Caco-2 (cell line): ENCODE results near the gene SHKBP1. TPM values are rescaled to one million over a fixed set of nuclear protein-coding genes. Genes with fewer than 3 reads are reported as not detected.
"Not testable (repeated sequence)": the region's sequence is repeated elsewhere in the genome, so short reads cannot be mapped to it uniquely, and the experiment has no call there.

Source experiments
- BruUV-seq: library from RNA; stranded (reverse); fragments of 400-500 nt; replicated peaks from 2 replicates; lab custom pipeline; 2021; lab: Mats Ljungman, UMichigan
- CTCF ChIA-PET: fragments of 300-600 bp; sonication (Branson Sonifier 250); formaldehyde crosslinking; loops from one replicate; lab custom pipeline; 2022; ENCODE audit warnings: antibody characterized with exemption; lab: Charles Lee
- POLR2A ChIA-PET: fragments of 300-600 bp; sonication (Branson Sonifier 250); formaldehyde crosslinking; loops from one replicate; lab custom pipeline; 2022; ENCODE audit warnings: antibody characterized with exemption; lab: Charles Lee
- DNase-seq, 2 experiments: peaks; one replicate each; pipeline versions ENCODE4 v3.0.0 to v3.0.0-alpha.2; 2020 to 2022
- H3K27me3 ChIP-seq: replicated peaks from 2 replicates; pipeline ENCODE4 v1.6.0; 2011; ENCODE audit warnings: low read length; ENCODE audit not compliant: control insufficient read depth, insufficient read depth
- H3K36me3 ChIP-seq: 2 replicates; pipeline ENCODE4 v1.5.1; 2011; ENCODE audit warnings: low read length; ENCODE audit not compliant: control insufficient read depth, insufficient read depth
- H3K4me1 ChIP-seq: fragments of 250-450 bp; sonication (Bioruptor Pico); 2 replicates; pipeline ENCODE4 v1.5.1; 2020; ENCODE audit warnings: mild to moderate bottlenecking
- H3K4me3 ChIP-seq: 2 replicates; pipeline ENCODE4 v1.5.1; 2011; ENCODE audit warnings: low read depth, mild to moderate bottlenecking, control low read depth, low read length
- H3K9me3 ChIP-seq: fragments of 250-450 bp; sonication (Bioruptor Pico); 2 replicates; pipeline ENCODE4 v1.5.1; 2020; ENCODE audit warnings: mild to moderate bottlenecking, moderate library complexity
- H3K27ac Mint-ChIP-seq: one replicate; pipeline ENCODE4 v1.8.0; 2022; ENCODE audit warnings: mixed read lengths; ENCODE audit not compliant: unreplicated experiment
- H3K27me3 Mint-ChIP-seq: one replicate; pipeline ENCODE4 v1.8.0; 2022; ENCODE audit warnings: mixed read lengths; ENCODE audit not compliant: insufficient read depth, unreplicated experiment
- H3K36me3 Mint-ChIP-seq: one replicate; pipeline ENCODE4 v1.8.0; 2022; ENCODE audit warnings: mild to moderate bottlenecking, mixed read lengths; ENCODE audit not compliant: insufficient read depth, unreplicated experiment
- H3K4me1 Mint-ChIP-seq: one replicate; pipeline ENCODE4 v1.8.0; 2022; ENCODE audit warnings: low read depth, mixed read lengths; ENCODE audit not compliant: unreplicated experiment
- H3K4me3 Mint-ChIP-seq: one replicate; pipeline ENCODE4 v1.8.0; 2022; ENCODE audit warnings: mild to moderate bottlenecking, moderate library complexity, mixed read lengths; ENCODE audit not compliant: unreplicated experiment
- H3K9me3 Mint-ChIP-seq: one replicate; pipeline ENCODE4 v1.8.0; 2022; ENCODE audit warnings: mixed read lengths; ENCODE audit not compliant: unreplicated experiment
- intact Hi-C: fragments of 100-400 bp; cut with micrococcal nuclease; formaldehyde crosslinking; loops from one replicate; pipeline ENCODE4 v1.10.0; 2022; ENCODE audit not compliant: unreplicated experiment
- total RNA-seq: library from RNA; stranded (reverse); gene quantifications from 2 replicates; pipeline ENCODE4 v1.2.3, GENCODE V29; 2022
- TF ChIP-seq, protein P1 (sequence below), 2 experiments: fragments of 200-600 bp in 1 of 2; IDR thresholded peaks; 1 replicate in 1 of 2; 2 replicates in 1 of 2; pipeline versions ENCODE4 v1.5.1 to v1.8.0; 2011 to 2022; ENCODE audit warnings: antibody characterized with exemption in 1 of 2, control low read depth in 1 of 2, inconsistent platforms in 1 of 2, low read depth in 1 of 2, low read length in 1 of 2, mild to moderate bottlenecking in 1 of 2, moderate library complexity in 1 of 2; ENCODE audit not compliant: insufficient read depth in 1 of 2, severe bottlenecking in 1 of 2, unreplicated experiment in 1 of 2

Gene SHKBP1
- total RNA-seq, 1 experiment from 2014 or later: 82.6 TPM

DNA sequence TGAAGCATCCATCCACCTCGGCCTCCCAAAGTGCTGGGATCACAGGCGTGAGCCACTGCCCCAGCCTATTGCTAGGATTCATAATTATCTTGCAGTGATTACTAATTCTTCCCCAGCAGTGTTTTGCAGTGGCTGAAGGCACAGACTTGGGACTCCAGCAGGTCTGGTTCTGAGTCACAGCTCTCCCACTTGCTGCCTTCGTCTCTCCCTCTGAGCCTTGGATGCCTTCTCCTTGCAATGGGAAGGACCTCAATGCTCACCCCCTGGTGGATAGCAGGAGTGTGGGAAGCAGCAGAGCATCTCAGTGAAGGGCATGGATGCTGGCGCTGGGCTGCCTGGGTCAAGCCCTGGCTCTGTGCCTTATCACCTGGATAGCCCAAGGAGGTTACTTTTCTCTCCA is 37.6 kb upstream of the SHKBP1 start:
- BruUV-seq: no TSS peak
- Mint-ChIP-seq H3K27ac (no peak overlapping the region), H3K36me3 (no peaks in the 10 kb centered on the region), H3K4me1 (no peaks in the 10 kb centered on the region), H3K4me3 (no peak overlapping the region), H3K27me3 (peaks cover 2% of the 10 kb centered on the region), H3K9me3 (no peaks in the 10 kb centered on the region)
- ChIA-PET POLR2A (no interaction called here), CTCF (interaction anchor here (1.6 kb wide), 1 partner anchor 16 kb away, joined by 6 read pairs; no protein-coding TSS in a partner anchor)
- H3K4me1 ChIP-seq: no peaks in the 10 kb centered on the region
- TF ChIP-seq, protein P1, sequence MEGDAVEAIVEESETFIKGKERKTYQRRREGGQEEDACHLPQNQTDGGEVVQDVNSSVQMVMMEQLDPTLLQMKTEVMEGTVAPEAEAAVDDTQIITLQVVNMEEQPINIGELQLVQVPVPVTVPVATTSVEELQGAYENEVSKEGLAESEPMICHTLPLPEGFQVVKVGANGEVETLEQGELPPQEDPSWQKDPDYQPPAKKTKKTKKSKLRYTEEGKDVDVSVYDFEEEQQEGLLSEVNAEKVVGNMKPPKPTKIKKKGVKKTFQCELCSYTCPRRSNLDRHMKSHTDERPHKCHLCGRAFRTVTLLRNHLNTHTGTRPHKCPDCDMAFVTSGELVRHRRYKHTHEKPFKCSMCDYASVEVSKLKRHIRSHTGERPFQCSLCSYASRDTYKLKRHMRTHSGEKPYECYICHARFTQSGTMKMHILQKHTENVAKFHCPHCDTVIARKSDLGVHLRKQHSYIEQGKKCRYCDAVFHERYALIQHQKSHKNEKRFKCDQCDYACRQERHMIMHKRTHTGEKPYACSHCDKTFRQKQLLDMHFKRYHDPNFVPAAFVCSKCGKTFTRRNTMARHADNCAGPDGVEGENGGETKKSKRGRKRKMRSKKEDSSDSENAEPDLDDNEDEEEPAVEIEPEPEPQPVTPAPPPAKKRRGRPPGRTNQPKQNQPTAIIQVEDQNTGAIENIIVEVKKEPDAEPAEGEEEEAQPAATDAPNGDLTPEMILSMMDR (IDR thresholded peaks at IDR 0.05; ENCODE audit: insufficient read depth in 1 of 2, low read depth in 1 of 2, low read length in 1 of 2, severe bottlenecking in 1 of 2, unreplicated experiment in 1 of 2): peak in 1 of 2 experiments; percentile 16
- no peaks in the 10 kb centered on the region for H3K36me3 ChIP-seq
- H3K9me3 ChIP-seq: no peaks in the 10 kb centered on the region
- intact Hi-C loops: loop anchor here (10.0 kb wide), 1 partner anchor 234 kb away; no protein-coding TSS in a partner anchor
- peak in 1 of 2 experiments; percentile 30 for DNase-seq
- H3K27me3 ChIP-seq: no peaks in the 10 kb centered on the region
- H3K4me3 ChIP-seq: no peak overlapping the region

DNA sequence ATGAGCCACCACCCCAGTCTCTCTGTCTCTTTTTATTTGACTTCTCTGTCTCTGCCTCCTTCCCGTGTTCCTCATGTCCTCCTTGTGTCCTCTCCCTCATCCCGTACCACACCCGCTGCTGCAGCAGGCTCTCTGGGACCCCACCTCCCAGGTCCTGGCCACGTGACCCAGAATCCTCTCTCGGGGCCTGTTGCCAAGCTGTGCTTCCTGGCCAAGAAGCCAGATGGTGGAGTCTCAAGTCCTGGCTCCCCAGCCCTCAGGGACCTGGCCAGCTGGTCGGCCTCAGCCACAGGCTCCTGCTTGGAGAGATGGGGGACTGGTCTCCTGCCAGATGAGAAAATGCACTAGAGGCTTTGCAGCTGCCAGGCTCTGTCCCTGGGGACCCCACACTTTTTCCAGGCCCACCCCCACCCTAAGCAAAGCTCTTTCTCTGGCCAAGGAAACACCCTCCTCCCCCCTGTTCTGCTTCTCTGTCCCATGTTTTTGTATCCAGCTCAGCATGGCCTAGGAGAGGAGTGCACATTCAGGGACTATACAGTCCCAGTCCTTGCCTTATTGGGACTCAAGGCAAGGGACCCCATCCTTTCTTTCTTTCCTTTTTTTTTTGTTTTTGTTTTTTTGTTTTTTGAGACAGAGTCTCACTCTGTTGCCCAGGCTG is 34.3 kb upstream of the SHKBP1 start:
- no peaks in the 10 kb centered on the region for H3K9me3 Mint-ChIP-seq
- H3K4me1 Mint-ChIP-seq: no peaks in the 10 kb centered on the region
- Histone ChIP-seq H3K9me3 (peaks cover 6% of the 10 kb centered on the region; the same call in 1 of the 2 replicates), H3K4me3 (no peak overlapping the region), H3K36me3 (no peaks in the 10 kb centered on the region), H3K4me1 (no peaks in the 10 kb centered on the region), H3K27me3 (no peaks in the 10 kb centered on the region)
- ChIA-PET CTCF (interaction anchor here (0.6 to 2.0 kb wide), 4 partner anchors 9 to 237 kb away, joined by 3 to 11 read pairs (median 5); no protein-coding TSS in a partner anchor), POLR2A (no interaction called here)
- no TSS peak for BruUV-seq
- intact Hi-C loops: no loop called here
- H3K36me3 Mint-ChIP-seq: no peaks in the 10 kb centered on the region
- H3K27ac Mint-ChIP-seq: no peak overlapping the region
- TF ChIP-seq, protein P1 (IDR thresholded peaks at IDR 0.05; ENCODE audit: insufficient read depth in 1 of 2, low read depth in 1 of 2, low read length in 1 of 2, severe bottlenecking in 1 of 2, unreplicated experiment in 1 of 2): no peak
- peaks cover 2% of the 10 kb centered on the region for H3K27me3 Mint-ChIP-seq
- DNase-seq: no peak
- no peak overlapping the region for H3K4me3 Mint-ChIP-seq

DNA sequence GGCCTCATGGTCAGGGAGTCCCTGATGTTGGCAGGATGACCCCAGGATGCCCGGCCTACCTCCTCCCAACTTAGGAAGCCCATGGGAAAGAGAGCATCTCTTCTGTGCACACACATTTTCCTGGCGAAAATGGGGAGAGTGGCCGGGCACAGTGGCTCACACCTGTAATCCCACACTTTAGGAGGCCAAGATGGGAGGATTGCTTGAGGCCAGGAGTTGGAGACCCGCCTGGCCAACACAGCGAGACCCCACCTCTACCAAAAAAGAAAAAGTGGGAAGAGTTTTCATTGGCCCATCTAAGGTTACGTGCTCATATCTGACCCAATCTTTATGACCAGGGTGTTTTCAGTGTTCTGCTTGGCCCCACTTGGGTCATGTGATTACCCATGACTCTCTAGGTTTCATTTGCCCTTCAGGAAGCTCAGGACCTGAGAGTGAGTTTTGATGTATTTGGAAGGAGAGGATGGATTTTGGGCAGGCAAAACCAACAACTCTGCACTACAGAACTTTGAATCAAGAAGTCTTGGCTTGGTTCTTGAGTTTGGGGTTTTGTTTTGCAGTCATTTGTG is 33.6 kb upstream of the SHKBP1 start:
- POLR2A ChIA-PET: no interaction called here
- Mint-ChIP-seq H3K9me3 (no peaks in the 10 kb centered on the region), H3K27ac (no peak overlapping the region), H3K36me3 (no peaks in the 10 kb centered on the region), H3K4me3 (no peak overlapping the region), H3K4me1 (no peaks in the 10 kb centered on the region), H3K27me3 (peaks cover 2% of the 10 kb centered on the region)
- DNase-seq: no peak
- intact Hi-C loops: no loop called here
- no peaks in the 10 kb centered on the region for H3K4me1 ChIP-seq
- no peaks in the 10 kb centered on the region for H3K27me3 ChIP-seq
- no peaks in the 10 kb centered on the region for H3K36me3 ChIP-seq
- no peak overlapping the region for H3K4me3 ChIP-seq
- peaks cover 6% of the 10 kb centered on the region; the same call in 1 of the 2 replicates for H3K9me3 ChIP-seq
- CTCF ChIA-PET: interaction anchor here (0.5 to 0.6 kb wide), 2 partner anchors 12 to 16 kb away, joined by 3 to 6 read pairs; no protein-coding TSS in a partner anchor
- BruUV-seq: no TSS peak
- TF ChIP-seq, protein P1 (IDR thresholded peaks at IDR 0.05; ENCODE audit: insufficient read depth in 1 of 2, low read depth in 1 of 2, low read length in 1 of 2, severe bottlenecking in 1 of 2, unreplicated experiment in 1 of 2): no peak

DNA sequence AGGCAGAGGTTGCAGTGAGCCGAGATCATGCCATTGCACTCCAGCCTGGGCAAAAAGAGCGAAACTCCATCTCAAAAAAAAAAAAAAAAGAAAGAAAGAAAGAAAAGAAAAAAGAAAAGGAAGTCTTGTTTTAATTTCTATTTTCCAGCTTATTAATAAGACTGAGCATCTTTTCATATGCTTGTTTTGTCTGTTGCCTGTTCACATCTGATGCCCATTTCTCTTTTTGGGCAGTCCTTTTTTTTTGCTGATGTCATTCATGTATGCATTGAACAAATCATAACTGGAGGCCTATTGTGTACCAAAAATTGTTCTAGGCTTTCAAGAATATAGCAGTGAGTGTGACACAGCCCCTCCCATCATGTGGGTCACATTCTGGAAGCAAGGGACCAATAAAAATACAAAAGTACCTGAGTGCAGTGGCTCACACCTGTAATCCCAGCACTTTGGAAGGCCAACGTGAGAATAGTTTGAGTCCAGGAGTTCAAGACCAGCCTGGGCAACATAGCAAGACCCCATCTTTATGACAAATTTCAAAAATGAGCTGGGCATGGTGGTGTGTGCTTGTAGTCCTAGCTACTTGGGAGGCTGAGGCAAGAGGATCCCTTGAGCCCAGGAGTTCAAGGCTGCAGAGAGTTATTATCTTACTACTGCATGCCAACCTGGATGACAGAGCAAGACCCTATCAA is 30.4 kb upstream of the SHKBP1 start:
- H3K27me3 ChIP-seq, H3K4me3 ChIP-seq, H3K9me3 Mint-ChIP-seq, H3K27me3 Mint-ChIP-seq, H3K36me3 ChIP-seq, POLR2A ChIA-PET, H3K4me1 ChIP-seq, BruUV-seq, H3K4me1 Mint-ChIP-seq, intact Hi-C loops, H3K36me3 Mint-ChIP-seq, H3K4me3 Mint-ChIP-seq, DNase-seq, H3K27ac Mint-ChIP-seq, H3K9me3 ChIP-seq: not testable (repeated sequence)
- CTCF ChIA-PET: interaction anchor here (0.6 kb wide), 1 partner anchor 125 kb away, joined by 3 read pairs; no protein-coding TSS in a partner anchor
